Globus pallidus (tissue), 1 donor: ENCODE results near the gene ZNF417.
"Not testable (repeated sequence)": the region's sequence is repeated elsewhere in the genome, so short reads cannot be mapped to it uniquely, and the experiment has no call there.

ENCODE experiments used
- DNase-seq: peaks from one replicate; pipeline ENCODE4 v3.0.0-alpha.2; 2015; ENCODE audit warnings: low spot score

Gene ZNF417

DNA sequence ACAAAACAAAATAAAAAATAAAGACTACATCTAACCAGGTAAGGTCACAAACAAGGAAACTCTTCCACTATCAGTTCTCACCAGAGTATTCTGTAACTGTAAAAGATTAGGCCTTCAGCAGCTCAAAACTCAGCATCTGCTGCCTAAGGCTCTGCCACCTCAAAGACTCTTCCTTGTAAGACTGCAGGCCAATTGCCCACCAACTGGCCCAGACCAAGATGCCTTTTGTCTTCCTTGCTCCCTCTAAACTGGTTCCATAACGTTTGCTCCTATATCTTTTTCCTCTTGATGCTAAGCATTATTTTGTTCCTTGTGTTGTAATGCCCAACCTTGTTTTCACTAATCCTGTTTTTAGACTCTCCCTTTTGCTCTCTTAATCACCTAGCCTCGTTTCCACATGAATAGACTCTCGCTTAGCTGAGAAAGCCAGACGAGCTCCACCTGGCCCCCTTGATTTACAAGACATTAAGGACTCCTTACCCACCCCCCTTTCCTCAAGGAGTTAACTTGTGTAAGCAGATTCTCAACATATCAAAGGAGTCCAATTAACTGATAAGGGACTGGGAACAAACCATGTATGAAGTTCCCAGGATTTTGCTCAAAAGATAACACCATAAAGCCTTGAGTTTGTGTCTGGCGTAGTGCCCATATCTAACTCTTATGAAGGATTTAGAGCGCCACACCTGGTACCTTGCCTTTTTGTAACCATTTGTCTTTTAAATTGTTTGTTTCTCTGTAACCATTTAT lies 29.0 kb downstream of the ZNF417 start:
- no peak for DNase-seq

DNA sequence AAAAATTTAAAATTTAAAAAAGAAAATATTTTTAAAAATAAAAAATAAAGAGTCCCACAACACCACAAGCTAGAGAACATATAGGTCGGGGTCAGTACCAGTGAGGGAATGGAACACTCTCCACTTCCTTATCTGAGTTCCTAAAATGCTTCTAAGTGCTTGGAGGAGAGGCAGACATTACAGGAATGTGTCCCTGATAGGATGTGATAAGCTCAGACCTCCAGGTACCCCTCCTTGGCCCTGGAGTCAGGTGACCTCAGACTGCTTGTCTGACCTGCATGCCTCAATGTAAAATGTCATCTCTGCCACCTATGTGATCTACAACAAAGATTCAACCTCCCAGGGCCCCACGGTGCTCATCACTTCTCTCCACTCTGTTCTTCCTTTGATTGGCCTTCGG lies 30.3 kb downstream of the ZNF417 start:
- no peak for DNase-seq

DNA sequence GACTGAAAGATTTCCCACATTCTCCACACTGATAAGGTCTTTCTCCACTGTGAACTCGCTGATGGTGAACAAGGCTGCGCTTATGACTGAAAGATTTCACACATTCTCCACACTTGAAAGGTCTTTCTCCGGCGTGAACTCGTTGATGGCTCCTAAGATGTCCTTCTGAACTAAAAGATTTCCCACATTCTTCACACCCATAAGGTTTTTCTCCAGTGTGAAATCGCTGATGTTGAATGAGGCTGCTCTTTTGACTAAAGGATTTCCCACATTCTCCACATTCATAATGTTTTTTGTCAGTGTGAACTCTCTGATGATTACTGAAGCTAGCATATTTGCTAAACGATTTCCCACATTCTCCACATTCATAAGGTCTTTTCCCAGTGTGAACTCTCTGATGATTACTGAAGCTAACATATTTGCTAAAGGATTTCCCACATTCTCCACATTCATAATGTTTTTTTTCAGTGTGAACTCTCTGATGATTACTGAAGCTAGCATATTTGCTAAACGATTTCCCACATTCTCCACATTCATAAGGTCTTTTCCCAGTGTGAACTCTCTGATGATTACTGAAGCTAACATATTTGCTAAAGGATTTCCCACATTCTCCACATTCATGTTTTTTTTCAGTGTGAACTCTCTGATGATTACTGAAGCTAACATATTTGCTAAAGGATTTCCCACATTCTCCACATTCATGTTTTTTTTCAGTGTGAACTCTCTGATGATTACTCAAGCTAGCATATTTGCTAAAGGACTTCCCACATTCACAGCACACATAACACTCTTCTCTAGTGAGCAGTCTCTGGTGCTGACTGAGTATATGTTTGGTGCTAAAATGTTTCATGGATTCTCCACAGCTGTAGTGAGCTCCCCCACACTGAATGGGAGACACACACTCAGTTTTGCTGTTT lies 42.3 kb downstream of the ZNF417 start:
- not testable (repeated sequence) for DNase-seq

DNA sequence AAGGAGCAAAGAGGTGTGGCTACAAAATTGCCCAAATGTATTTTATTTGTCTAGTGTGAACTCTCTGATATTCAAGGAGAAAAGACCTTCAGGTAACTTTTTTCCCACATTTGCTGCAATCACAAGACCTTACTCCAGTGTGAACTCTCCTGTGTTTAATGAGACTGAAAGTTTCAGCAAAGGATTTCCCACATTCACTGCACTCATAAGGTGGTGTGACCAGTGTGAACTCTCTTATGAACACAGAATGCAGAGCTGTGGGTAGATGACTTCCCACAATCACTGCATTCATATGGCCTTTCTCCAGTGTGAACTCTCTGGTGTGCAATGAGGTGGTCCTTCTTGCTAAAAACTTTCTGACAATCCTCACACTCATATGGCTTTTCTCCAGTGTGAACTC lies 43.9 kb downstream of the ZNF417 start:
- DNase-seq, result no peak

DNA sequence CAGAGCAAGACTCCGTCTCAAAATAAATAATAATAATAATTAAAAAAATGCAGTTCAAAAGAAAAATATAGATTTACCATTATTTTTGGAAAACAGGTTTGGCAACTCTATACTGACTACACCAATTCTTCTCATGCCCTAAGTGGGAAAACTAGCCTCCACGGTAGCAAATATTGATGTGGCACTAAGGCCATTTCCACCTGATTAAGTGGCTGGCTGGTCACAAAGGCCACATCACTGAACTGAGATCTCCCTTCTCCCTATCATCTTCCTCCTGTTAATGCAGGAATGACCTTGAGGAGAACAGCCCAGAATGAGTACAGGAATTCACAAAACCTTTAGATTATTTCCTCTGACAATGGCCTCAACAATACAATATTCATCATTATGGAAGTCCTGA lies 46.2 kb downstream of the ZNF417 start:
- DNase-seq, result no peak

DNA sequence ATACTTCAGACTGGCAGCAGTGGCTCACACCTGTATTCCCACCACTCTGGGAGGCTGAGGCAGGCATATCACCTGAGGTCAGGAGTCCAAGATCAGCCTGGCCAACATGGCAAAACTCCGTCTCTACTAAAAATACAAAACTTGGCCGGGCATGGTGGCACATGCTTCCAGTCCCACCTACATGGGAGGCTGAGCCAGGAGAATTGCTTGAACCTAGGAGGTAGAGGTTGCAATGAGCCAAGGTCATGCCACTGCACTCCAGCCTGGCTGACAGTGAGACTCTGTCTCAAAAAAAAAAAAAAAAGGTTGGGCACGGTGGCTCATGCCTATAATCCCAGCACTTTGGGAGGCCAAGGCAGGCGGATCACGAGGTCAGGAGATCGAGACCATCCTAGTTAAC lies 46.7 kb downstream of the ZNF417 start:
- DNase-seq, result not testable (repeated sequence)

DNA sequence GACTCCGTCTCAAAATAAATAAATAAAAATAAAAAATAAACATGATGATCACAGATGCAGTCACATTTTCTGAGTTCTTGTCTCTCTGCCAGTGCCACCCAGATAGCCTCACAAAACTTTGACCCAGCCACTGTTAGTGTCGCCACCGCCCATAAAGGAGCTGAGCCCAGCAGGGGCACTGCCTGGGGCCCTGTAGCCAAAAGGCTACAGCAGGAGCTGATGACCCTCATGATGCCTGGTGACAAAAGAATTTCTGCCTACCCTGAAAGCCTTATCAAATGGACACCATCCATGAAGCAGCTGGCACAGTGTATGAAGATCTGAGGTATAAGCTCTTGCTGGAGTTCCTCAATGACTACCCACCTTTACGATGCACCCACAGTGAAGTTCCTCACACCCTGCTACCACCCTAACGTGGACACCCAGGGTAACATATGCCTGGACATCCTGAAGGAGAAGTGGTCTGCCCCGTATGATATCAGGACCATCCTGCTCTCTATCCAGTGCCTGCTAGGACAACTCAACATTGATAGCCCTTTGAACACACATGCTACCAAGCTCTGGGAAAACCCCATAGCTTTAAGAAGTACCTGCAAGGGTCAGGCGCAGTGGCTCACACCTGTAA lies 48.4 kb downstream of the ZNF417 start:
- no peak for DNase-seq
